ENCODE measurements around the gene OXT.
A peak's percentile ranks its signal among the peaks of the same experiment; 100 is the strongest.

Gene OXT

GRCh38 chr20:3109350-3110302 lies 38.2 kb downstream of the OXT start:
- DNase-seq, result no peak

GRCh38 chr20:3111507-3111906 lies 40.1 kb downstream of the OXT start:
- H2BK5ac ChIP-seq (ENCODE audit: low read length), result no peak overlapping the region
- no peaks in the 10 kb centered on the region for H3K79me2 ChIP-seq (ENCODE audit: control insufficient read depth, insufficient read depth, low read length)
- no peak overlapping the region for H2AK5ac ChIP-seq (ENCODE audit: low read length)
- H3K4ac ChIP-seq (ENCODE audit: low read depth, low read length), result no peak overlapping the region
- no peaks in the 10 kb centered on the region for H3K36me3 ChIP-seq (ENCODE audit: control insufficient read depth, insufficient read depth, low read length)
- H3K79me1 ChIP-seq (ENCODE audit: low read length), result no peaks in the 10 kb centered on the region
- H2BK15ac ChIP-seq (replicated peaks; ENCODE audit: low read depth), result no peak overlapping the region
- H4K5ac ChIP-seq (ENCODE audit: low read length), result no peak overlapping the region
- H3K56ac ChIP-seq (ENCODE audit: low read length), result no peak overlapping the region
- H3K27ac ChIP-seq (ENCODE audit: low read depth, low read length), result no peak overlapping the region
- H4K8ac ChIP-seq (ENCODE audit: low read depth, low read length), result no peak overlapping the region
- H2BK120ac ChIP-seq (ENCODE audit: low read depth, low read length), result no peak overlapping the region
- no peak overlapping the region for H3K4me3 ChIP-seq (ENCODE audit: low read length)
- H3K18ac ChIP-seq (ENCODE audit: low read length), result no peak overlapping the region
- no CpG with 5 or more reads among the region's 7 CpGs for WGBS (ENCODE audit: extremely low coverage, insufficient coverage, low lambda C conversion rate)
- H3K9ac ChIP-seq (ENCODE audit: low read length), result no peak overlapping the region
- no peaks in the 10 kb centered on the region for H3K27me3 ChIP-seq (ENCODE audit: insufficient read depth, low read length, poor library complexity)
- no peaks in the 10 kb centered on the region for H3K4me1 ChIP-seq (ENCODE audit: control insufficient read depth, low read depth, low read length)
- H3K23ac ChIP-seq (ENCODE audit: low read length), result no peak overlapping the region
- no peak overlapping the region for H3K4me2 ChIP-seq (ENCODE audit: low read length)
- no peak for DNase-seq

More at GRCh38 chr20:3109350-3110302, 38.2 kb downstream of the OXT start:
- no peak overlapping the region for H2AK5ac ChIP-seq (ENCODE audit: low read length)
- no CpG with 5 or more reads among the region's 23 CpGs for WGBS (ENCODE audit: extremely low coverage, insufficient coverage, low lambda C conversion rate)
- no peak overlapping the region for H3K18ac ChIP-seq (ENCODE audit: low read length)
- no peak overlapping the region for H3K4ac ChIP-seq (ENCODE audit: low read depth, low read length)
- no peak overlapping the region for H3K4me3 ChIP-seq (ENCODE audit: low read length)
- no peaks in the 10 kb centered on the region for H3K79me2 ChIP-seq (ENCODE audit: control insufficient read depth, insufficient read depth, low read length)
- H3K23ac ChIP-seq (ENCODE audit: low read length), result no peak overlapping the region
- H3K27me3 ChIP-seq (ENCODE audit: insufficient read depth, low read length, poor library complexity), result no peaks in the 10 kb centered on the region
- no peak overlapping the region for H2BK15ac ChIP-seq (replicated peaks; ENCODE audit: low read depth)
- no peak overlapping the region for H3K4me2 ChIP-seq (ENCODE audit: low read length)
- no peak overlapping the region for H3K9ac ChIP-seq (ENCODE audit: low read length)
- H3K4me1 ChIP-seq (ENCODE audit: control insufficient read depth, low read depth, low read length), result no peaks in the 10 kb centered on the region
- no peak overlapping the region for H3K27ac ChIP-seq (ENCODE audit: low read depth, low read length)
- H2BK120ac ChIP-seq (ENCODE audit: low read depth, low read length), result no peak overlapping the region
- H3K79me1 ChIP-seq (ENCODE audit: low read length), result no peaks in the 10 kb centered on the region
- H3K36me3 ChIP-seq (ENCODE audit: control insufficient read depth, insufficient read depth, low read length), result no peaks in the 10 kb centered on the region
- H2BK5ac ChIP-seq (ENCODE audit: low read length), result no peak overlapping the region
- no peak overlapping the region for H4K8ac ChIP-seq (ENCODE audit: low read depth, low read length)
- H3K56ac ChIP-seq (ENCODE audit: low read length), result no peak overlapping the region
- no peak overlapping the region for H4K5ac ChIP-seq (ENCODE audit: low read length)

- H3K9ac ChIP-seq (ENCODE audit: low read length), result no peak overlapping the region
- no peak overlapping the region for H3K4me2 ChIP-seq (ENCODE audit: low read length)
- H3K4ac ChIP-seq (ENCODE audit: low read depth, low read length), result no peak overlapping the region
- H4K5ac ChIP-seq (ENCODE audit: low read length), result no peak overlapping the region
- no peak overlapping the region for H3K18ac ChIP-seq (ENCODE audit: low read length)
- H3K56ac ChIP-seq (ENCODE audit: low read length), result no peak overlapping the region
- H3K27ac ChIP-seq (ENCODE audit: low read depth, low read length), result no peak overlapping the region
- no peak overlapping the region for H2AK5ac ChIP-seq (ENCODE audit: low read length)
- H3K36me3 ChIP-seq (ENCODE audit: control insufficient read depth, insufficient read depth, low read length), result no peaks in the 10 kb centered on the region
- H2BK120ac ChIP-seq (ENCODE audit: low read depth, low read length), result no peak overlapping the region
- H3K27me3 ChIP-seq (ENCODE audit: insufficient read depth, low read length, poor library complexity), result no peaks in the 10 kb centered on the region
- H3K23ac ChIP-seq (ENCODE audit: low read length), result no peak overlapping the region
- DNase-seq, result no peak
- no peak overlapping the region for H2BK15ac ChIP-seq (replicated peaks; ENCODE audit: low read depth)
- H2BK5ac ChIP-seq (ENCODE audit: low read length), result no peak overlapping the region
- H3K4me3 ChIP-seq (ENCODE audit: low read length), result no peak overlapping the region
- no peaks in the 10 kb centered on the region for H3K79me2 ChIP-seq (ENCODE audit: control insufficient read depth, insufficient read depth, low read length)
- H3K79me1 ChIP-seq (ENCODE audit: low read length), result no peaks in the 10 kb centered on the region
- WGBS (ENCODE audit: extremely low coverage, insufficient coverage, low lambda C conversion rate), result no CpG with 5 or more reads among the region's 2 CpGs
- no peak overlapping the region for H4K8ac ChIP-seq (ENCODE audit: low read depth, low read length)
- H3K4me1 ChIP-seq (ENCODE audit: control insufficient read depth, low read depth, low read length), result no peaks in the 10 kb centered on the region
Observed at GRCh38 chr20:3111995-3112394, 40.6 kb downstream of the OXT start.

- no peak overlapping the region for H4K5ac ChIP-seq (ENCODE audit: low read length)
- H3K27ac ChIP-seq (ENCODE audit: low read depth, low read length), result no peak overlapping the region
- no peak overlapping the region for H3K4me2 ChIP-seq (ENCODE audit: low read length)
- no peaks in the 10 kb centered on the region for H3K4me1 ChIP-seq (ENCODE audit: control insufficient read depth, low read depth, low read length)
- no CpG with 5 or more reads among the region's 30 CpGs for WGBS (ENCODE audit: extremely low coverage, insufficient coverage, low lambda C conversion rate)
- H3K79me1 ChIP-seq (ENCODE audit: low read length), result no peaks in the 10 kb centered on the region
- no peak overlapping the region for H4K8ac ChIP-seq (ENCODE audit: low read depth, low read length)
- H3K4ac ChIP-seq (ENCODE audit: low read depth, low read length), result no peak overlapping the region
- no peak overlapping the region for H2BK120ac ChIP-seq (ENCODE audit: low read depth, low read length)
- no peak overlapping the region for H2BK5ac ChIP-seq (ENCODE audit: low read length)
- no peaks in the 10 kb centered on the region for H3K27me3 ChIP-seq (ENCODE audit: insufficient read depth, low read length, poor library complexity)
- no peaks in the 10 kb centered on the region for H3K79me2 ChIP-seq (ENCODE audit: control insufficient read depth, insufficient read depth, low read length)
- H3K18ac ChIP-seq (ENCODE audit: low read length), result no peak overlapping the region
- no peak overlapping the region for H3K23ac ChIP-seq (ENCODE audit: low read length)
- no peak overlapping the region for H2BK15ac ChIP-seq (replicated peaks; ENCODE audit: low read depth)
- peak; percentile 84 for DNase-seq
- H3K4me3 ChIP-seq (ENCODE audit: low read length), result no peak overlapping the region
- no peak overlapping the region for H3K56ac ChIP-seq (ENCODE audit: low read length)
- no peaks in the 10 kb centered on the region for H3K36me3 ChIP-seq (ENCODE audit: control insufficient read depth, insufficient read depth, low read length)
- H2AK5ac ChIP-seq (ENCODE audit: low read length), result no peak overlapping the region
- H3K9ac ChIP-seq (ENCODE audit: low read length), result no peak overlapping the region
Observed at GRCh38 chr20:3115190-3116107, 44.0 kb downstream of the OXT start.

- H3K9ac ChIP-seq (ENCODE audit: low read length), result no peak overlapping the region
- no peak overlapping the region for H3K4ac ChIP-seq (ENCODE audit: low read depth, low read length)
- no peak overlapping the region for H4K5ac ChIP-seq (ENCODE audit: low read length)
- WGBS (ENCODE audit: extremely low coverage, insufficient coverage, low lambda C conversion rate), result no CpG with 5 or more reads among the region's 4 CpGs
- H3K4me2 ChIP-seq (ENCODE audit: low read length), result no peak overlapping the region
- H3K79me2 ChIP-seq (ENCODE audit: control insufficient read depth, insufficient read depth, low read length), result no peaks in the 10 kb centered on the region
- H3K18ac ChIP-seq (ENCODE audit: low read length), result no peak overlapping the region
- H3K36me3 ChIP-seq (ENCODE audit: control insufficient read depth, insufficient read depth, low read length), result no peaks in the 10 kb centered on the region
- no peak overlapping the region for H4K8ac ChIP-seq (ENCODE audit: low read depth, low read length)
- H3K79me1 ChIP-seq (ENCODE audit: low read length), result no peaks in the 10 kb centered on the region
- no peak overlapping the region for H2AK5ac ChIP-seq (ENCODE audit: low read length)
- no peak overlapping the region for H3K4me3 ChIP-seq (ENCODE audit: low read length)
- DNase-seq, result no peak
- no peaks in the 10 kb centered on the region for H3K27me3 ChIP-seq (ENCODE audit: insufficient read depth, low read length, poor library complexity)
- H3K56ac ChIP-seq (ENCODE audit: low read length), result no peak overlapping the region
- H3K23ac ChIP-seq (ENCODE audit: low read length), result no peak overlapping the region
- H2BK120ac ChIP-seq (ENCODE audit: low read depth, low read length), result no peak overlapping the region
- H2BK5ac ChIP-seq (ENCODE audit: low read length), result no peak overlapping the region
- H3K27ac ChIP-seq (ENCODE audit: low read depth, low read length), result no peak overlapping the region
- H2BK15ac ChIP-seq (replicated peaks; ENCODE audit: low read depth), result no peak overlapping the region
- no peaks in the 10 kb centered on the region for H3K4me1 ChIP-seq (ENCODE audit: control insufficient read depth, low read depth, low read length)
Observed at GRCh38 chr20:3116341-3116740, 44.9 kb downstream of the OXT start.
